HL-60 (cell line): ENCODE data around the gene RNASEL.
A peak's percentile ranks its signal among the peaks of the same experiment; 100 is the strongest.

Experiments used
- DNase-seq, 2 experiments: peaks; one replicate each; pipeline ENCODE4 v3.0.0-alpha.2; 2010 to 2020; ENCODE audit warnings: low read depth in 1 of 2, low spot score in 1 of 2
- H3K27ac ChIP-seq: fragments of 250-450 bp; sonication (Bioruptor Pico); replicated peaks from 2 replicates; pipeline ENCODE4 v1.5.1; 2020; ENCODE audit warnings: mild to moderate bottlenecking, moderate library complexity
- H3K27me3 ChIP-seq: fragments of 250-450 bp; sonication (Bioruptor Pico); 2 replicates; pipeline ENCODE4 v1.5.1; 2021; ENCODE audit warnings: mild to moderate bottlenecking, moderate library complexity; ENCODE audit not compliant: insufficient read depth, poor library complexity, severe bottlenecking
- H3K4me3 ChIP-seq: replicated peaks from 2 replicates; pipeline ENCODE4 v1.5.1; 2011; ENCODE audit warnings: mild to moderate bottlenecking, control low read depth, low read length; ENCODE audit not compliant: insufficient read depth
- CTCF ChIP-seq: IDR thresholded peaks from one replicate; pipeline ENCODE4 v1.5.1; 2011; ENCODE audit warnings: low read length, control low read depth, inconsistent platforms; ENCODE audit not compliant: insufficient read depth
- GABPA ChIP-seq: IDR thresholded peaks from 2 replicates; pipeline ENCODE4 v1.6.1; 2012; ENCODE audit warnings: low read depth
- POLR2AphosphoS5 ChIP-seq: IDR thresholded peaks from 2 replicates; pipeline ENCODE4 v1.6.1; 2012; ENCODE audit warnings: low read depth
- SPI1 ChIP-seq: IDR thresholded peaks from 2 replicates; pipeline ENCODE4 v1.6.1; 2012; ENCODE audit warnings: low read depth, mild to moderate bottlenecking, borderline replicate concordance
- long read RNA-seq: library from polyadenylated mRNA; unstranded; transcript quantifications from one replicate; pipeline ENCODE4 v2.0.0, GENCODE V29; 2020
- TF ChIP-seq, protein P1 (sequence below): IDR thresholded peaks from 2 replicates; pipeline ENCODE4 v1.6.1; 2012; ENCODE audit warnings: low read depth; ENCODE audit not compliant: insufficient replicate concordance

The RNASEL gene, protein sequence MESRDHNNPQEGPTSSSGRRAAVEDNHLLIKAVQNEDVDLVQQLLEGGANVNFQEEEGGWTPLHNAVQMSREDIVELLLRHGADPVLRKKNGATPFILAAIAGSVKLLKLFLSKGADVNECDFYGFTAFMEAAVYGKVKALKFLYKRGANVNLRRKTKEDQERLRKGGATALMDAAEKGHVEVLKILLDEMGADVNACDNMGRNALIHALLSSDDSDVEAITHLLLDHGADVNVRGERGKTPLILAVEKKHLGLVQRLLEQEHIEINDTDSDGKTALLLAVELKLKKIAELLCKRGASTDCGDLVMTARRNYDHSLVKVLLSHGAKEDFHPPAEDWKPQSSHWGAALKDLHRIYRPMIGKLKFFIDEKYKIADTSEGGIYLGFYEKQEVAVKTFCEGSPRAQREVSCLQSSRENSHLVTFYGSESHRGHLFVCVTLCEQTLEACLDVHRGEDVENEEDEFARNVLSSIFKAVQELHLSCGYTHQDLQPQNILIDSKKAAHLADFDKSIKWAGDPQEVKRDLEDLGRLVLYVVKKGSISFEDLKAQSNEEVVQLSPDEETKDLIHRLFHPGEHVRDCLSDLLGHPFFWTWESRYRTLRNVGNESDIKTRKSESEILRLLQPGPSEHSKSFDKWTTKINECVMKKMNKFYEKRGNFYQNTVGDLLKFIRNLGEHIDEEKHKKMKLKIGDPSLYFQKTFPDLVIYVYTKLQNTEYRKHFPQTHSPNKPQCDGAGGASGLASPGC
- long read RNA-seq, full-length matches to known transcripts = 29 of 76 reads
- long read RNA-seq, partial matches to known transcripts = 44 of 76 reads
- long read RNA-seq, other reads (novel, unspliced or antisense) = 3 of 76 reads

GRCh38 chr1:182588500-182589396, at the start of gene RNASEL:
Gene RNASEL (minus strand): TSS chr1:182589256. CDS start chr1:182586806, 2,450 bp downstream.
- Histone ChIP-seq H3K27me3 (no peaks in the 10 kb centered on the region), H3K4me3 (peak within 1 kb of the TSS; percentile 80), H3K27ac (peak within 1 kb of the TSS; percentile 93)
- peak; percentile 57 to 76 for DNase-seq
- TF ChIP-seq SPI1 = peak; percentile 37; the same call in 1 of the 2 replicates
- TF ChIP-seq POLR2AphosphoS5 = peak; percentile 83; the same call in 1 of the 2 replicates
- TF ChIP-seq GABPA = no peak
- TF ChIP-seq, protein P1, sequence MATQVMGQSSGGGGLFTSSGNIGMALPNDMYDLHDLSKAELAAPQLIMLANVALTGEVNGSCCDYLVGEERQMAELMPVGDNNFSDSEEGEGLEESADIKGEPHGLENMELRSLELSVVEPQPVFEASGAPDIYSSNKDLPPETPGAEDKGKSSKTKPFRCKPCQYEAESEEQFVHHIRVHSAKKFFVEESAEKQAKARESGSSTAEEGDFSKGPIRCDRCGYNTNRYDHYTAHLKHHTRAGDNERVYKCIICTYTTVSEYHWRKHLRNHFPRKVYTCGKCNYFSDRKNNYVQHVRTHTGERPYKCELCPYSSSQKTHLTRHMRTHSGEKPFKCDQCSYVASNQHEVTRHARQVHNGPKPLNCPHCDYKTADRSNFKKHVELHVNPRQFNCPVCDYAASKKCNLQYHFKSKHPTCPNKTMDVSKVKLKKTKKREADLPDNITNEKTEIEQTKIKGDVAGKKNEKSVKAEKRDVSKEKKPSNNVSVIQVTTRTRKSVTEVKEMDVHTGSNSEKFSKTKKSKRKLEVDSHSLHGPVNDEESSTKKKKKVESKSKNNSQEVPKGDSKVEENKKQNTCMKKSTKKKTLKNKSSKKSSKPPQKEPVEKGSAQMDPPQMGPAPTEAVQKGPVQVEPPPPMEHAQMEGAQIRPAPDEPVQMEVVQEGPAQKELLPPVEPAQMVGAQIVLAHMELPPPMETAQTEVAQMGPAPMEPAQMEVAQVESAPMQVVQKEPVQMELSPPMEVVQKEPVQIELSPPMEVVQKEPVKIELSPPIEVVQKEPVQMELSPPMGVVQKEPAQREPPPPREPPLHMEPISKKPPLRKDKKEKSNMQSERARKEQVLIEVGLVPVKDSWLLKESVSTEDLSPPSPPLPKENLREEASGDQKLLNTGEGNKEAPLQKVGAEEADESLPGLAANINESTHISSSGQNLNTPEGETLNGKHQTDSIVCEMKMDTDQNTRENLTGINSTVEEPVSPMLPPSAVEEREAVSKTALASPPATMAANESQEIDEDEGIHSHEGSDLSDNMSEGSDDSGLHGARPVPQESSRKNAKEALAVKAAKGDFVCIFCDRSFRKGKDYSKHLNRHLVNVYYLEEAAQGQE = no peak

GRCh38 chr1:182637769-182638168, 48.7 kb upstream of the RNASEL start:
- H3K4me3 ChIP-seq = no peak overlapping the region
- no peaks in the 10 kb centered on the region for H3K27me3 ChIP-seq
- no peak overlapping the region for H3K27ac ChIP-seq
- no peak for TF ChIP-seq POLR2AphosphoS5
- TF ChIP-seq GABPA = no peak
- TF ChIP-seq, protein P1 = no peak
- no peak for TF ChIP-seq SPI1
- no peak for TF ChIP-seq CTCF
- no peak for DNase-seq

DNA sequence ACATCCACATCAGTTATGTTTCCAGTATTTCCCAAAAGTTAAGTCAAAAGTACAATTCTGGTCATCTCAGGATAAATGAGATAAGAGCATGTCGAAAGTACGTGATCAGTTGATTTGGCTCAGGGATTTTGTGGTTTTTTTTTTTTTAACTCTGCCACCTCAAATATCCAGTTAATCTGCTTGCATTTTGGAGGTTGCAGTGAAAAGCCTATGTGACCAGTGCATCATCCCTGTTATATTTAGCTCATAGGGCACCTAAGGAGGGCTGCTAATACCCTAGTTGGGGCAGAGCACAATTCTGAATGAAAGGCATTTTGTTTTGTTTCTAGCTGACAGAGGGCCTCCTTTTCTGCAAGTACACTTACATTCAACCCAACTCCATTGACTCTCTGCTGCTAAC, 46.8 kb upstream of the RNASEL start:
- TF ChIP-seq POLR2AphosphoS5 (no peak), SPI1 (no peak)
- TF ChIP-seq, protein P1 = no peak
- no peak for DNase-seq
- Histone ChIP-seq H3K4me3 (no peak overlapping the region), H3K27me3 (no peaks in the 10 kb centered on the region), H3K27ac (no peak overlapping the region)
